Left kidney (tissue), 8 donors: ENCODE data around the gene SLC25A46. TPM values are rescaled to one million over a fixed set of nuclear protein-coding genes. Genes with fewer than 3 reads are reported as not detected.
"Not testable (repeated sequence)": the region's sequence is repeated elsewhere in the genome, so short reads cannot be mapped to it uniquely, and the experiment has no call there.

Source experiments
- DNase-seq: peaks from one replicate; pipeline ENCODE4 v3.0.0-alpha.2; 2013
- long read RNA-seq, 8 donors: transcript quantifications; one replicate each; lab custom pipeline, GENCODE V29; 2026
- polyA plus RNA-seq: library from polyadenylated mRNA; unstranded; fragments of 120-200 nt; gene quantifications from one replicate; pipeline ENCODE4 v1.2.1, GENCODE V29; 2013; ENCODE audit not compliant: insufficient read length

The SLC25A46 gene
- 64.0 TPM for polyA plus RNA-seq
- long read RNA-seq, donor 1, full-length matches to known transcripts, result 15 of 15 reads
- long read RNA-seq, donor 1, partial matches to known transcripts, result 0 of 15 reads
- long read RNA-seq, donor 1, other reads (novel, unspliced or antisense), result 0 of 15 reads
- long read RNA-seq, donor 2, full-length matches to known transcripts, result 12 of 12 reads
- long read RNA-seq, donor 2, partial matches to known transcripts, result 0 of 12 reads
- long read RNA-seq, donor 2, other reads (novel, unspliced or antisense), result 0 of 12 reads
- long read RNA-seq, donor 3, full-length matches to known transcripts, result 9 of 9 reads
- long read RNA-seq, donor 3, partial matches to known transcripts, result 0 of 9 reads
- long read RNA-seq, donor 3, other reads (novel, unspliced or antisense), result 0 of 9 reads
- long read RNA-seq, donor 4, result 0 reads
- long read RNA-seq, donor 5, full-length matches to known transcripts, result 11 of 11 reads
- long read RNA-seq, donor 5, partial matches to known transcripts, result 0 of 11 reads
- long read RNA-seq, donor 5, other reads (novel, unspliced or antisense), result 0 of 11 reads
- long read RNA-seq, donor 6, transcript SLC25A46-201 (8 exons, 2,385 nt), result major isoform, 8 of 8 reads
- long read RNA-seq, donor 6, partial matches to known transcripts, result 0 of 8 reads
- long read RNA-seq, donor 6, other reads (novel, unspliced or antisense), result 0 of 8 reads
- long read RNA-seq, donor 7, full-length matches to known transcripts, result 9 of 33 reads
- long read RNA-seq, donor 7, partial matches to known transcripts, result 24 of 33 reads
- long read RNA-seq, donor 7, other reads (novel, unspliced or antisense), result 0 of 33 reads
- long read RNA-seq, donor 8, partial matches to known transcripts, result 0 of 4 reads
- long read RNA-seq, donor 8, other reads (novel, unspliced or antisense), result 0 of 4 reads

DNA sequence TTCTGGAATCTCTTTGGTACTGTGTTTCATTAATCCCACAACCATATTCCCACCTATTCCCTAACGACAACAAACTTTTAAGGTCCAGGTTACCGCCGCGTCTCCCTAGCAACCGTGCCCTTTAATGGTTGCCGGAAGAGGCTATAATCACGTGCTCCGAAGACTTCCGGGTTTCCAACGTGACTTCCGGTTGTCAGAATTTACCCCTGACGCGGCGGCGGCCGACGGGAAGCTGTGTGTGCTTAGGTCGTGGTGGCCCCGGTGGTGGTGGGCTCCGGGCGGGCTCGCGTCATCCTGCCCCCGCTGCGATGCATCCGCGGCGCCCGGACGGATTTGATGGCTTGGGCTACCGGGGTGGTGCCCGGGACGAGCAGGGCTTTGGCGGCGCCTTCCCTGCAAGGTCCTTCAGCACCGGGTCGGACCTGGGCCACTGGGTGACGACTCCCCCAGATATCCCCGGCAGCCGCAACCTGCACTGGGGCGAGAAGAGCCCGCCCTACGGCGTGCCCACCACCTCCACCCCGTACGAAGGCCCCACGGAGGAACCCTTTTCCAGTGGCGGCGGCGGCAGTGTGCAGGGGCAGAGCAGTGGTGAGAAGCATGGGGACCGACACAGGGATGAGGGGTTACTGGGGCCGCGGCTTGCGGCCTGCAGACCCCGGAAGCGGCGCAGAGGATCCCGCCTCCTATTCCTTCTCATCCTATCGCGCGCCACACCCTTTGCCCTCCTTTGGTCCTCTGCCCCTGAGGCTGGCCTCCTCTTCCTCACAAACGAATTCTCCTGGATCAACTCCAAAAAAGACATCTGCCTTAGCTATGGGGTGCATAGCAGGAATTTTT is at the start of gene SLC25A46:
Gene SLC25A46, plus strand, starts transcription at position 196 of the 840 bp plus-strand sequence. Its CDS starts 113 bp downstream, at position 309.
- peak; percentile 92 for DNase-seq

- DNase-seq, result not testable (repeated sequence)
These were observed 48.2 kb upstream of the SLC25A46 start for GRCh38 chr5:110690587-110690986.

- not testable (repeated sequence) for DNase-seq
These were observed 46.1 kb upstream of the SLC25A46 start for GRCh38 chr5:110692669-110693068.

- DNase-seq, result no peak
These were observed 36.5 kb upstream of the SLC25A46 start for GRCh38 chr5:110702300-110702699.

DNA sequence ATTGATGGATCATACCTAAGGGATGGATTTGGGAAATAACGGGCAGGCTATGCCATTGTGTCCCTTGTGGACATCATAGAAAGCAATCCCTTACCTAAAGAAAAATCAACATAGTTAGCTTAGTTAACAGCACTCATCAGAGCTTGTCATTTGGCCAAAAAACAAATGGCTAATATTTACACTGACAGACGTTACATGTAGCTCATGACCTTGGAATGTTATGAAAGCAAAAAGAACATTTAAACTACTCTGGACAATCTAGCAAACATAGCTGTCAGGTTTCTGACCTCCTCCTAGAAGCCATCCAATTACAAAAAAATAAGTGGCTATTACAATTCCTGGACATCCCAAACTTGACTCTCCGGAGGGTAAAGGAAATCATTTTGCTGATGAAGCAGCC is 36.1 kb upstream of the SLC25A46 start:
- no peak for DNase-seq

GRCh38 chr5:110703481-110703880 is 35.3 kb upstream of the SLC25A46 start:
- DNase-seq, result no peak

GRCh38 chr5:110705349-110705748 is 33.5 kb upstream of the SLC25A46 start:
- no peak for DNase-seq

- no peak for DNase-seq
These were observed 31.5 kb upstream of the SLC25A46 start for GRCh38 chr5:110707260-110707844.

- DNase-seq, result no peak
These were observed 22.3 kb upstream of the SLC25A46 start for GRCh38 chr5:110716247-110717245.

DNA sequence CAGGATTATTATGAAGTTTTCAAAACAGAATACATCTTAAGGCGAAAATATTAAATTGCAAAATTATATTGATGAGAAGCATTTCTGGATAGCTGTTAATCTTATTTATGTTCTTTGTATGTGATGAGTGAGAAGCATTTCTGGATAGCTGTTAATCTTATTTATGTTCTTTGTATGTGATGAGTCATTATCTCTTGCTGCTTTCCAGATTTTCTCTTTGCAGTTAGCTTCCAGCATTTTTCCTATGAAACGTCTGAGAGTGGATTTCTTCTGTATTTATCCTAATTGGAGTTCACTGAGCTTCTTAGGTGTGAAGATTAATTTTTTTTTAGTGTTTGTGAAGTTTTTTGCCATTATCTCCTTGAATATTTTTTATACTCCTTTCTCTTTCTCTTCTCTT is 20.5 kb upstream of the SLC25A46 start:
- no peak for DNase-seq

GRCh38 chr5:110726249-110727024 is 12.4 kb upstream of the SLC25A46 start, which contains the start of gene TMEM232:
Gene TMEM232 (minus strand): TSS chr5:110726671. CDS start chr5:110667352, 59,319 bp downstream.
- DNase-seq, result peak; percentile 85

DNA sequence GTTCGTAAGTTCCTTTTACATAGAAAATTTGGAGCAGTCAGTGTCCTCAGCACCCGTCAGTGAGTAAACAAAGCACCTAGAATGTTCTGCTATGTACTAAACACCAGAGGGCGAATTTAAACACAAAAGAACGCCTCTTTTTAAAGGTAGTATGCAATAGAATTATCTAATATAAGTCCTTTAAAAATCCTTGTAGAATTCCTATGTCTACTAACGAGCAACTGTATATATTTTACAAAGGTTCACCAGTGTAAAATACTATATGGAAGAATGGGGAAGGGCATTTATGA is 11.8 kb upstream of the SLC25A46 start:
- DNase-seq, result no peak

- DNase-seq, result not testable (repeated sequence)
These were observed 7.3 kb upstream of the SLC25A46 start for GRCh38 chr5:110731499-110731898.

DNA sequence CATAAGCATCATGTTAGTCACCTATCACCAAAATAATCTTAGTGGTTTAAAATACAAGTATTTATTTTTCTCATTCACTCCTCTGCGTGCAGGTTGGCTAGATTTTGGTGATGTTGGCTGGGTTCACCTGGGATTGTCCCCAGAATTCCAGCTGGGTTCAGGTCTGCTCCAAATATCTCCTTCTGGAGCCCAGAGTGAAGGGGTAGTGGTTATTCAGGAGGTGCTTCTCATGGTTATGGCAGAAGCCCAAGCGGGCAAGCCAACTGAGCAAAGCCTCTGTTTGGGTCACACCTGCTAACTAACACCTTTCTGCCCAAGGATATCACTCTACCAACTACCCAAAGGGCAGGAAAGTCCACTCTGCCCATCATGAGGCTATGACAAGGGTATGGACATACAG is 4.7 kb upstream of the SLC25A46 start:
- DNase-seq, result no peak

GRCh38 chr5:110735556-110735955 is 3.3 kb upstream of the SLC25A46 start:
- no peak for DNase-seq

- no peak for DNase-seq
These were observed 2.1 kb upstream of the SLC25A46 start for GRCh38 chr5:110736753-110737152.

DNA sequence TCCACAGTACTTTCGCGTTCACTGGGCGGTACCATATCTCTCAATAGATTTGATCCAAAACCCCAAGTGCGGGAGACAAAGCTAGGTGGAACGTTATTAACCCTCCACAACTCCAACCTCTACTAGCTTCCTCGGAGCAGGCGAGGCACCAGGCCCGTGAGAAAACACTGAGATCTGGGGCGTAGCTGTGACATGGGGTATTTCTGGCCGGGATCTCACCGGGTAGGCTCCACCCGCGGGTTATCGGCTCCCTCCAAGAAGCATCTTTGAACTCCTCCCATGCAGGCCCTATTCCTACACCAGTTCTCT is 350 bp upstream of the SLC25A46 start:
- DNase-seq, result no peak

DNA sequence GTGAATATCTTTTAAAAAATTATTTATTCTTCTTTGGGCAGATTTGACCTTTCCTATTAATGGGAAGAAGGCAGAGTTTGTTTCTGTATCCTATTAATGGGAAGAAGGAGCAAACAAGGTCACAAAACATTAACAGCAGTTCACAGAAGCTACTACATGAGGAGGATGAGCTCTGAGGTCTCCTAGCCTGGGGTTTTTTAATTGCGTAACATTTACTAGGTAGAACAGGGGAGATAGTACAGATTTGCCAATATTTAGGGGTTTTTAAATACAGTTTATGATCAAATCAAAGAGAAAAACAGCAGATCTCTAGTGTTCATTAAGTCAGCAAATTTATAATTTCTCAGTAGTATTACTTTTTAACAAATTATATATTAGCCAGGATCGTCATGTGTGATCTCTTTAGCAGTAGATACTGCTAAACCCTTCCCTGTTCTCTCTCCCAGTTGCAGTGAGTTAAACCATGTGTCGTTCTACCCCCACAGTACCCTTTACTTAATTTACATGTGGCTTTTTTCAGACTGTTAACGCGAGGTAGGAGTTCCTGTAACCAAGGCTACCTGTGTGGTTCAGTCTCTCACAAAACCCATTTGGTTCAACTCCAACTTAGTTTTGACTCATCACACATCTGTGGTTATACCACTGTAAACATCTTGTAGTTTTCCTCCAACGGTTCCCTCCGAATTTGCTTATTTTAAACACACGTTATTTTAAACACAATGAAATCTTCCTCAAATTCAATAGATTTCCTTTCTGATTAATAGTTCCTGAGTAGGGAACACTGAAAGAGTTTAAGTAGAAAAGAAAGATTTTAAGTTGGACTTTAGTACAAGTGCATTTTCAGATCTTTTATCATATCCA is 13.3 kb downstream of the SLC25A46 start:
- no peak for DNase-seq

DNA sequence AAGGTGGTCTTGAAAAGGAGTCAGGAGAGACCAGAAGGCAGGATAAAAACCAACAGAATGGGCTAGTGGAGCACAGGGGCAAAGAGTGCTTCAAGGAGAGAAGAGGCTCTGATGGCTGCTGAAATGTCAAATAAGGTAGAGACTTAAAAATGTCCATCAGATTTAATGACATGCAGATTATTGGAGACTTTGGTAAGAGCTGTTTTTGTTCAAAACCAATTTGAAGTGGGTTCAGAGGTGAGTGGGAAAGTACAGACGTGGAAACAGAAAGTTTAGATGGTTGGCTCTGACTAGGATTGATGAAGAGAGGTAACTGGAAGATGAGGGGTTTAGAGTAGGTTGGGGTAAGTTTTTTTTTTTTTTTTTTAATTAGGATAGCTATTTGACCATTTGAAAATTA is 14.1 kb downstream of the SLC25A46 start:
- DNase-seq, result no peak
